WTC11 (cell line): ENCODE data around the gene B3GAT2. TPM values are rescaled to one million over a fixed set of nuclear protein-coding genes. Genes with fewer than 3 reads are reported as not detected.

ENCODE experiments used
- CBFB ChIP-seq: sonication (generic); formaldehyde crosslinking; IDR thresholded peaks from 2 replicates; pipeline ENCODE4 v1.8.1; 2022; ENCODE audit warnings: mild to moderate bottlenecking, low read depth, missing genetic modification reagents
- CREB1 ChIP-seq: sonication (generic); formaldehyde crosslinking; IDR thresholded peaks from 2 replicates; pipeline ENCODE4 v1.8.0; 2023; ENCODE audit warnings: mild to moderate bottlenecking, missing genetic modification reagents
- ELF4 ChIP-seq: sonication (generic); formaldehyde crosslinking; IDR thresholded peaks from 2 replicates; pipeline ENCODE4 v1.8.1; 2022; ENCODE audit warnings: low read depth, mild to moderate bottlenecking, moderate library complexity, missing genetic modification reagents
- GABPB1 ChIP-seq: sonication (generic); formaldehyde crosslinking; IDR thresholded peaks from 2 replicates; pipeline ENCODE4 v1.8.1; 2023; ENCODE audit warnings: mild to moderate bottlenecking, missing genetic modification reagents
- HMGA2 ChIP-seq: fragments of 250-450 bp; sonication (Bioruptor Pico); IDR thresholded peaks from 2 replicates; pipeline ENCODE4 v1.4.0; 2021; ENCODE audit warnings: mild to moderate bottlenecking, moderate library complexity
- IRF1 ChIP-seq: sonication (generic); formaldehyde crosslinking; IDR thresholded peaks from 2 replicates; pipeline ENCODE4 v1.8.0; 2023; ENCODE audit warnings: missing genetic modification reagents
- IRF2 ChIP-seq: sonication (generic); formaldehyde crosslinking; IDR thresholded peaks from 2 replicates; pipeline ENCODE4 v1.8.0; 2022; ENCODE audit warnings: low read depth, missing genetic modification reagents, borderline replicate concordance
- JAZF1 ChIP-seq: fragments of 250-450 bp; sonication (Bioruptor Pico); IDR thresholded peaks from 2 replicates; pipeline ENCODE4 v1.9.0; 2021; ENCODE audit warnings: moderate library complexity, mild to moderate bottlenecking, inconsistent platforms
- JUN ChIP-seq: sonication (generic); formaldehyde crosslinking; IDR thresholded peaks from 2 replicates; pipeline ENCODE4 v1.8.0; 2023; ENCODE audit warnings: mild to moderate bottlenecking, missing genetic modification reagents
- NFE2L1 ChIP-seq: sonication (generic); formaldehyde crosslinking; IDR thresholded peaks from 2 replicates; pipeline ENCODE4 v1.8.1; 2023; ENCODE audit warnings: missing genetic modification reagents
- NR2C2 ChIP-seq: sonication (generic); formaldehyde crosslinking; IDR thresholded peaks from 2 replicates; pipeline ENCODE4 v1.8.0; 2022; ENCODE audit warnings: mild to moderate bottlenecking, missing genetic modification reagents
- PRRX2 ChIP-seq: fragments of 250-450 bp; sonication (Bioruptor Pico); IDR thresholded peaks from 2 replicates; pipeline ENCODE4 v1.8.0; 2021; ENCODE audit warnings: mild to moderate bottlenecking
- RORB ChIP-seq: fragments of 250-450 bp; sonication (Bioruptor Pico); IDR thresholded peaks from 2 replicates; pipeline ENCODE4 v1.9.0; 2021; ENCODE audit warnings: mild to moderate bottlenecking
- SMAD4 ChIP-seq: sonication (generic); formaldehyde crosslinking; IDR thresholded peaks from 2 replicates; pipeline ENCODE4 v1.8.0; 2022; ENCODE audit warnings: mild to moderate bottlenecking, missing genetic modification reagents
- SOX15 ChIP-seq: fragments of 250-450 bp; sonication (Bioruptor Pico); IDR thresholded peaks from 2 replicates; pipeline ENCODE4 v1.9.0; 2021; ENCODE audit warnings: mild to moderate bottlenecking
- SP1 ChIP-seq: sonication (generic); formaldehyde crosslinking; conservative IDR thresholded peaks from 2 replicates; pipeline ENCODE4 v1.8.1; 2022; ENCODE audit warnings: missing genetic modification reagents
- TEAD1 ChIP-seq: sonication (generic); formaldehyde crosslinking; IDR thresholded peaks from 2 replicates; pipeline ENCODE4 v1.8.0; 2022; ENCODE audit warnings: mild to moderate bottlenecking, missing genetic modification reagents
- TP53 ChIP-seq: sonication (generic); formaldehyde crosslinking; IDR thresholded peaks from 2 replicates; pipeline ENCODE4 v1.8.1; 2023; ENCODE audit warnings: mild to moderate bottlenecking, missing genetic modification reagents
- USF2 ChIP-seq: sonication (generic); formaldehyde crosslinking; IDR thresholded peaks from 2 replicates; pipeline ENCODE4 v1.8.1; 2023; ENCODE audit warnings: mild to moderate bottlenecking, missing genetic modification reagents, moderate library complexity
- ZNF121 ChIP-seq: sonication (generic); formaldehyde crosslinking; IDR thresholded peaks from 2 replicates; pipeline ENCODE4 v1.8.0; 2023; ENCODE audit warnings: missing genetic modification reagents
- ZNF263 ChIP-seq: sonication (generic); formaldehyde crosslinking; IDR thresholded peaks from 2 replicates; pipeline ENCODE4 v1.8.1; 2022; ENCODE audit warnings: low read depth, mild to moderate bottlenecking, moderate library complexity, missing genetic modification reagents
- ZNF416 ChIP-seq: fragments of 250-450 bp; sonication (Bioruptor Pico); IDR thresholded peaks from 2 replicates; pipeline ENCODE4 v1.9.0; 2021; ENCODE audit warnings: mild to moderate bottlenecking, inconsistent platforms
- ZNF423 ChIP-seq: fragments of 250-450 bp; sonication (Bioruptor Pico); IDR thresholded peaks from 2 replicates; pipeline ENCODE4 v2.1.2; 2022; ENCODE audit warnings: mild to moderate bottlenecking, moderate library complexity
- total RNA-seq: library from RNA; stranded (reverse); gene quantifications from 3 replicates; pipeline ENCODE4 v1.2.3, GENCODE V29; 2021
- TF ChIP-seq, protein P1 (sequence below): sonication (generic); formaldehyde crosslinking; IDR thresholded peaks from 2 replicates; pipeline ENCODE4 v1.8.1; 2022; ENCODE audit warnings: mild to moderate bottlenecking, moderate library complexity, missing genetic modification reagents
- TF ChIP-seq, protein P2 (sequence below): sonication (generic); formaldehyde crosslinking; IDR thresholded peaks from 2 replicates; pipeline ENCODE4 v1.8.1; 2022; ENCODE audit warnings: low read depth, missing genetic modification reagents, borderline replicate concordance
- TF ChIP-seq, protein P3 (sequence below): sonication (generic); formaldehyde crosslinking; IDR thresholded peaks from 2 replicates; pipeline ENCODE4 v1.8.1; 2022; ENCODE audit warnings: mild to moderate bottlenecking, missing genetic modification reagents, moderate library complexity, borderline replicate concordance
- TF ChIP-seq, protein P4 (sequence below): sonication (generic); formaldehyde crosslinking; IDR thresholded peaks from 2 replicates; pipeline ENCODE4 v1.8.1; 2023; ENCODE audit warnings: mild to moderate bottlenecking, missing genetic modification reagents
- TF ChIP-seq, protein P5 (sequence below): sonication (generic); formaldehyde crosslinking; IDR thresholded peaks from 2 replicates; pipeline ENCODE4 v1.8.0; 2022; ENCODE audit warnings: mild to moderate bottlenecking, missing genetic modification reagents
- TF ChIP-seq, protein P6 (sequence below): fragments of 250-450 bp; sonication (Bioruptor Pico); IDR thresholded peaks from 2 replicates; pipeline ENCODE4 v1.9.0; 2021; ENCODE audit warnings: mild to moderate bottlenecking
- TF ChIP-seq, protein P7 (sequence below): sonication (generic); formaldehyde crosslinking; IDR thresholded peaks from 2 replicates; pipeline ENCODE4 v1.8.0; 2022; ENCODE audit warnings: mild to moderate bottlenecking, missing genetic modification reagents

Gene B3GAT2
- total RNA-seq, 1 experiment from 2014 or later, result 0.70 TPM

DNA sequence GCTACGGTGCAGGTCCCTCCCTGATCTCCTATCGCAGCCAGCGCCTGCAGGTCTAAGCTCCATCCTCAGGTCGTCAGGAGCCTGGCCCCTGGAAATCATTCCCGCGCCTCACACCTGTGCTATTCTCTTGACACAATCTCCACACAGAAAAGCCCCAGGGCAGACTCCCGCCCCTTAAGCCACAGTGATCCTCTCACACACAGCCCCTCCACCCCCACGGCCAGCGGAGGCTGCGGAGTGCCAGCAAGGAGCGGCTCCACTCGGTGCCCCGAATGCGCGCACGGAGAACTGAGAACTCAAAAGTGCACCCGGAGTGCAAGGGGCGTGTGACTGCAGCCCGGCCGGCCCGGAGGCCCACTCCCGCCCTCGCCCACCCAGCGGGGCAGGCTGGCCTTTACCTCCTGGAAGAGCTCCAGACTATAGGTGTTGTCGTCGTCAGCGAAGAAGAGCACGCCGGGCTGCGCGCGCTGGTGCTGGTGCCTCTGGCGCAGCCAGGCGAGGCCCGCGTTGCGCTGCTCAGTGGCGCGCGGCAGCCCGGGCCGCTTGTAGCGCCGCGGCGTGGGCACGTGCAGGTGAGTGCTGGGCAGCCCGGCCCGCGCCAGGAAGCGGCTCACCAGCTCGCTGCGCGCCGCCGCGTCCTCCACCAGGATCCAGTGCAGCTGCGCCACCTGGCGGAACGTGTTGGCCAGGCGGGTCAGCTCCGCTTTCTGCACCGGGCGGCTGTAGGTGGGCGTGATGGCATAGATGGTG lies 1.2 kb downstream of the B3GAT2 start (continued):
- TF ChIP-seq, protein P1, sequence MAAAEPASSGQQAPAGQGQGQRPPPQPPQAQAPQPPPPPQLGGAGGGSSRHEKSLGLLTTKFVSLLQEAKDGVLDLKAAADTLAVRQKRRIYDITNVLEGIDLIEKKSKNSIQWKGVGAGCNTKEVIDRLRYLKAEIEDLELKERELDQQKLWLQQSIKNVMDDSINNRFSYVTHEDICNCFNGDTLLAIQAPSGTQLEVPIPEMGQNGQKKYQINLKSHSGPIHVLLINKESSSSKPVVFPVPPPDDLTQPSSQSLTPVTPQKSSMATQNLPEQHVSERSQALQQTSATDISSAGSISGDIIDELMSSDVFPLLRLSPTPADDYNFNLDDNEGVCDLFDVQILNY, result peak; percentile 96
- TF ChIP-seq, protein P2, sequence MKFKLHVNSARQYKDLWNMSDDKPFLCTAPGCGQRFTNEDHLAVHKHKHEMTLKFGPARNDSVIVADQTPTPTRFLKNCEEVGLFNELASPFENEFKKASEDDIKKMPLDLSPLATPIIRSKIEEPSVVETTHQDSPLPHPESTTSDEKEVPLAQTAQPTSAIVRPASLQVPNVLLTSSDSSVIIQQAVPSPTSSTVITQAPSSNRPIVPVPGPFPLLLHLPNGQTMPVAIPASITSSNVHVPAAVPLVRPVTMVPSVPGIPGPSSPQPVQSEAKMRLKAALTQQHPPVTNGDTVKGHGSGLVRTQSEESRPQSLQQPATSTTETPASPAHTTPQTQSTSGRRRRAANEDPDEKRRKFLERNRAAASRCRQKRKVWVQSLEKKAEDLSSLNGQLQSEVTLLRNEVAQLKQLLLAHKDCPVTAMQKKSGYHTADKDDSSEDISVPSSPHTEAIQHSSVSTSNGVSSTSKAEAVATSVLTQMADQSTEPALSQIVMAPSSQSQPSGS, result no peak
- TF ChIP-seq USF2, result peak; percentile 74
- TF ChIP-seq SP1 (CRISPR knock-in tag), result no peak; the same call in 1 of the 2 replicates
- TF ChIP-seq, protein P3, sequence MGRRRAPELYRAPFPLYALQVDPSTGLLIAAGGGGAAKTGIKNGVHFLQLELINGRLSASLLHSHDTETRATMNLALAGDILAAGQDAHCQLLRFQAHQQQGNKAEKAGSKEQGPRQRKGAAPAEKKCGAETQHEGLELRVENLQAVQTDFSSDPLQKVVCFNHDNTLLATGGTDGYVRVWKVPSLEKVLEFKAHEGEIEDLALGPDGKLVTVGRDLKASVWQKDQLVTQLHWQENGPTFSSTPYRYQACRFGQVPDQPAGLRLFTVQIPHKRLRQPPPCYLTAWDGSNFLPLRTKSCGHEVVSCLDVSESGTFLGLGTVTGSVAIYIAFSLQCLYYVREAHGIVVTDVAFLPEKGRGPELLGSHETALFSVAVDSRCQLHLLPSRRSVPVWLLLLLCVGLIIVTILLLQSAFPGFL, result no peak
- no peak for TF ChIP-seq PRRX2 (CRISPR knock-in tag)
- peak; percentile 96 for TF ChIP-seq TP53 (CRISPR knock-in tag)
- TF ChIP-seq ELF4 (CRISPR knock-in tag), result no peak
- TF ChIP-seq ZNF416 (CRISPR knock-in tag), result no peak
- TF ChIP-seq RORB, result no peak
- TF ChIP-seq CBFB (CRISPR knock-in tag), result peak; percentile 72; the same call in 1 of the 2 replicates
- TF ChIP-seq, protein P4, sequence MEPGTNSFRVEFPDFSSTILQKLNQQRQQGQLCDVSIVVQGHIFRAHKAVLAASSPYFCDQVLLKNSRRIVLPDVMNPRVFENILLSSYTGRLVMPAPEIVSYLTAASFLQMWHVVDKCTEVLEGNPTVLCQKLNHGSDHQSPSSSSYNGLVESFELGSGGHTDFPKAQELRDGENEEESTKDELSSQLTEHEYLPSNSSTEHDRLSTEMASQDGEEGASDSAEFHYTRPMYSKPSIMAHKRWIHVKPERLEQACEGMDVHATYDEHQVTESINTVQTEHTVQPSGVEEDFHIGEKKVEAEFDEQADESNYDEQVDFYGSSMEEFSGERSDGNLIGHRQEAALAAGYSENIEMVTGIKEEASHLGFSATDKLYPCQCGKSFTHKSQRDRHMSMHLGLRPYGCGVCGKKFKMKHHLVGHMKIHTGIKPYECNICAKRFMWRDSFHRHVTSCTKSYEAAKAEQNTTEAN (CRISPR knock-in tag), result 0 out of 2 replicates have a peak, but pooled peaks have one; percentile 30
- TF ChIP-seq CREB1 (CRISPR knock-in tag), result no peak
- peak; percentile 74; the same call in 1 of the 2 replicates for TF ChIP-seq JUN (CRISPR knock-in tag)
- TF ChIP-seq SOX15 (CRISPR knock-in tag), result no peak
- TF ChIP-seq, protein P5, sequence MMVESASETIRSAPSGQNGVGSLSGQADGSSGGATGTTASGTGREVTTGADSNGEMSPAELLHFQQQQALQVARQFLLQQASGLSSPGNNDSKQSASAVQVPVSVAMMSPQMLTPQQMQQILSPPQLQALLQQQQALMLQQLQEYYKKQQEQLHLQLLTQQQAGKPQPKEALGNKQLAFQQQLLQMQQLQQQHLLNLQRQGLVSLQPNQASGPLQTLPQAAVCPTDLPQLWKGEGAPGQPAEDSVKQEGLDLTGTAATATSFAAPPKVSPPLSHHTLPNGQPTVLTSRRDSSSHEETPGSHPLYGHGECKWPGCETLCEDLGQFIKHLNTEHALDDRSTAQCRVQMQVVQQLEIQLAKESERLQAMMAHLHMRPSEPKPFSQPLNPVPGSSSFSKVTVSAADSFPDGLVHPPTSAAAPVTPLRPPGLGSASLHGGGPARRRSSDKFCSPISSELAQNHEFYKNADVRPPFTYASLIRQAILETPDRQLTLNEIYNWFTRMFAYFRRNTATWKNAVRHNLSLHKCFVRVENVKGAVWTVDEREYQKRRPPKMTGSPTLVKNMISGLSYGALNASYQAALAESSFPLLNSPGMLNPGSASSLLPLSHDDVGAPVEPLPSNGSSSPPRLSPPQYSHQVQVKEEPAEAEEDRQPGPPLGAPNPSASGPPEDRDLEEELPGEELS (CRISPR knock-in tag), result peak; percentile 97
- TF ChIP-seq HMGA2, result no peak
- no peak for TF ChIP-seq JAZF1 (CRISPR knock-in tag)
- TF ChIP-seq TEAD1, result peak; percentile 97
- TF ChIP-seq, protein P6, sequence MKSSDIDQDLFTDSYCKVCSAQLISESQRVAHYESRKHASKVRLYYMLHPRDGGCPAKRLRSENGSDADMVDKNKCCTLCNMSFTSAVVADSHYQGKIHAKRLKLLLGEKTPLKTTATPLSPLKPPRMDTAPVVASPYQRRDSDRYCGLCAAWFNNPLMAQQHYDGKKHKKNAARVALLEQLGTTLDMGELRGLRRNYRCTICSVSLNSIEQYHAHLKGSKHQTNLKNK, result no peak
- peak; percentile 56; the same call in 1 of the 2 replicates for TF ChIP-seq NFE2L1
- no peak for TF ChIP-seq ZNF423
- TF ChIP-seq NR2C2, result peak; percentile 26; the same call in 1 of the 2 replicates
- TF ChIP-seq IRF1 (CRISPR knock-in tag), result peak; percentile 69; the same call in 1 of the 2 replicates
- TF ChIP-seq ZNF263, result 0 out of 2 replicates have a peak, but pooled peaks have one; percentile 26
- TF ChIP-seq SMAD4 (CRISPR knock-in tag), result no peak
- no peak for TF ChIP-seq GABPB1 (CRISPR knock-in tag)
- TF ChIP-seq IRF2 (CRISPR knock-in tag), result no peak
- TF ChIP-seq, protein P7, sequence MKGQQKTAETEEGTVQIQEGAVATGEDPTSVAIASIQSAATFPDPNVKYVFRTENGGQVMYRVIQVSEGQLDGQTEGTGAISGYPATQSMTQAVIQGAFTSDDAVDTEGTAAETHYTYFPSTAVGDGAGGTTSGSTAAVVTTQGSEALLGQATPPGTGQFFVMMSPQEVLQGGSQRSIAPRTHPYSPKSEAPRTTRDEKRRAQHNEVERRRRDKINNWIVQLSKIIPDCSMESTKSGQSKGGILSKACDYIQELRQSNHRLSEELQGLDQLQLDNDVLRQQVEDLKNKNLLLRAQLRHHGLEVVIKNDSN (CRISPR knock-in tag), result no peak
- 0 out of 2 replicates have a peak, but pooled peaks have one; percentile 9 for TF ChIP-seq ZNF121
